Caco-2 (cell line): ENCODE data around the gene DIP2A. TPM values are rescaled to one million over a fixed set of nuclear protein-coding genes. Genes with fewer than 3 reads are reported as not detected.

Experiments
- BruUV-seq: library from RNA; stranded (reverse); fragments of 400-500 nt; replicated peaks from 2 replicates; lab custom pipeline; 2021; lab: Mats Ljungman, UMichigan
- CTCF ChIA-PET: fragments of 300-600 bp; sonication (Branson Sonifier 250); formaldehyde crosslinking; loops from one replicate; lab custom pipeline; 2022; ENCODE audit warnings: antibody characterized with exemption; lab: Charles Lee
- POLR2A ChIA-PET: fragments of 300-600 bp; sonication (Branson Sonifier 250); formaldehyde crosslinking; loops from one replicate; lab custom pipeline; 2022; ENCODE audit warnings: antibody characterized with exemption; lab: Charles Lee
- DNase-seq, 2 experiments: peaks; one replicate each; pipeline versions ENCODE4 v3.0.0 to v3.0.0-alpha.2; 2020 to 2022
- H3K27me3 ChIP-seq: replicated peaks from 2 replicates; pipeline ENCODE4 v1.6.0; 2011; ENCODE audit warnings: low read length; ENCODE audit not compliant: control insufficient read depth, insufficient read depth
- H3K36me3 ChIP-seq: 2 replicates; pipeline ENCODE4 v1.5.1; 2011; ENCODE audit warnings: low read length; ENCODE audit not compliant: control insufficient read depth, insufficient read depth
- H3K4me1 ChIP-seq: fragments of 250-450 bp; sonication (Bioruptor Pico); 2 replicates; pipeline ENCODE4 v1.5.1; 2020; ENCODE audit warnings: mild to moderate bottlenecking
- H3K4me3 ChIP-seq: 2 replicates; pipeline ENCODE4 v1.5.1; 2011; ENCODE audit warnings: low read depth, mild to moderate bottlenecking, control low read depth, low read length
- H3K9me3 ChIP-seq: fragments of 250-450 bp; sonication (Bioruptor Pico); 2 replicates; pipeline ENCODE4 v1.5.1; 2020; ENCODE audit warnings: mild to moderate bottlenecking, moderate library complexity
- H3K27ac Mint-ChIP-seq: one replicate; pipeline ENCODE4 v1.8.0; 2022; ENCODE audit warnings: mixed read lengths; ENCODE audit not compliant: unreplicated experiment
- H3K27me3 Mint-ChIP-seq: one replicate; pipeline ENCODE4 v1.8.0; 2022; ENCODE audit warnings: mixed read lengths; ENCODE audit not compliant: insufficient read depth, unreplicated experiment
- H3K36me3 Mint-ChIP-seq: one replicate; pipeline ENCODE4 v1.8.0; 2022; ENCODE audit warnings: mild to moderate bottlenecking, mixed read lengths; ENCODE audit not compliant: insufficient read depth, unreplicated experiment
- H3K4me1 Mint-ChIP-seq: one replicate; pipeline ENCODE4 v1.8.0; 2022; ENCODE audit warnings: low read depth, mixed read lengths; ENCODE audit not compliant: unreplicated experiment
- H3K4me3 Mint-ChIP-seq: one replicate; pipeline ENCODE4 v1.8.0; 2022; ENCODE audit warnings: mild to moderate bottlenecking, moderate library complexity, mixed read lengths; ENCODE audit not compliant: unreplicated experiment
- H3K9me3 Mint-ChIP-seq: one replicate; pipeline ENCODE4 v1.8.0; 2022; ENCODE audit warnings: mixed read lengths; ENCODE audit not compliant: unreplicated experiment
- CTCF ChIP-seq, 2 experiments: fragments of 200-600 bp in 1 of 2; IDR thresholded peaks; 1 replicate in 1 of 2; 2 replicates in 1 of 2; pipeline versions ENCODE4 v1.5.1 to v1.8.0; 2011 to 2022; ENCODE audit warnings: antibody characterized with exemption in 1 of 2, control low read depth in 1 of 2, inconsistent platforms in 1 of 2, low read depth in 1 of 2, low read length in 1 of 2, mild to moderate bottlenecking in 1 of 2, moderate library complexity in 1 of 2; ENCODE audit not compliant: insufficient read depth in 1 of 2, severe bottlenecking in 1 of 2, unreplicated experiment in 1 of 2
- intact Hi-C: fragments of 100-400 bp; cut with micrococcal nuclease; formaldehyde crosslinking; loops from one replicate; pipeline ENCODE4 v1.10.0; 2022; ENCODE audit not compliant: unreplicated experiment
- total RNA-seq: library from RNA; stranded (reverse); gene quantifications from 2 replicates; pipeline ENCODE4 v1.2.3, GENCODE V29; 2022

Gene DIP2A
- total RNA-seq, 1 experiment from 2014 or later: 44.6 TPM

GRCh38 chr21:46585191-46585953 lies 126.7 kb downstream of the DIP2A start:
- no peak for TF ChIP-seq CTCF (IDR thresholded peaks at IDR 0.05; ENCODE audit: insufficient read depth in 1 of 2, low read depth in 1 of 2, low read length in 1 of 2, severe bottlenecking in 1 of 2, unreplicated experiment in 1 of 2)

GRCh38 chr21:46594276-46594675 lies 135.6 kb downstream of the DIP2A start:
- ChIA-PET POLR2A (no interaction called here), CTCF (no interaction called here)
- Mint-ChIP-seq H3K4me3 (no peak overlapping the region), H3K4me1 (no peaks in the 10 kb centered on the region), H3K36me3 (no peaks in the 10 kb centered on the region), H3K27me3 (no peaks in the 10 kb centered on the region), H3K9me3 (peaks cover 40% of the 10 kb centered on the region), H3K27ac (no peak overlapping the region)
- no peaks in the 10 kb centered on the region for H3K36me3 ChIP-seq
- intact Hi-C loops: no loop called here
- no peaks in the 10 kb centered on the region; the same call in 1 of the 2 replicates for H3K4me1 ChIP-seq
- no peak for TF ChIP-seq CTCF (IDR thresholded peaks at IDR 0.05; ENCODE audit: insufficient read depth in 1 of 2, low read depth in 1 of 2, low read length in 1 of 2, severe bottlenecking in 1 of 2, unreplicated experiment in 1 of 2)
- H3K27me3 ChIP-seq: no peaks in the 10 kb centered on the region
- BruUV-seq: no TSS peak
- peaks cover 10% of the 10 kb centered on the region for H3K9me3 ChIP-seq
- no peak for DNase-seq
- H3K4me3 ChIP-seq: no peak overlapping the region

More at GRCh38 chr21:46585191-46585953, 126.7 kb downstream of the DIP2A start:
- Mint-ChIP-seq H3K36me3 (no peaks in the 10 kb centered on the region), H3K9me3 (peaks cover 65% of the 10 kb centered on the region), H3K27ac (no peak overlapping the region), H3K4me3 (no peak overlapping the region), H3K27me3 (peaks cover 7% of the 10 kb centered on the region), H3K4me1 (no peaks in the 10 kb centered on the region)
- ChIA-PET POLR2A (no interaction called here), CTCF (no interaction called here)
- no peaks in the 10 kb centered on the region for H3K27me3 ChIP-seq
- no peak overlapping the region for H3K4me3 ChIP-seq
- no peaks in the 10 kb centered on the region for H3K36me3 ChIP-seq
- no TSS peak for BruUV-seq
- no peak for DNase-seq
- H3K4me1 ChIP-seq: no peaks in the 10 kb centered on the region
- intact Hi-C loops: no loop called here
- peaks cover 9% of the 10 kb centered on the region; the same call in 1 of the 2 replicates for H3K9me3 ChIP-seq

DNA sequence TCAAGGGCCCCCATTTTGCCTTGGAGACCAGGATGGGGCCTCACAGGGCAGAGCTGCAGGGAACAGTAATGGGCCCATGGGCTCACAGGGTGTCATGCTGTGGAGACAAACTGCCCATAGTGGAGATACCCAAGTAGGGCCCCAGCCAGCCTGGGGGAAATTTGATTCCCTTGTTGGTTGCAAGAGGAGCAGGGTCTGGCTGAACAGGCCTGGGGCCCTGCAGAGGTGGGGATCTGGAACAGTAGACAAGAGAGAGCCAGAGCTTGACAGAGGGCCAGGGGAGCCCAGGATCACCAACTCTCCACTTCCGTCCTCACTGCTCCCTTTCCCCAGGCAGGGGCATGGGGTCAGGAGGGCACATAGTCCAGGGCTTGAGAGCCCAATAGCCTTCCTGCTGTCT lies 137.5 kb downstream of the DIP2A start:
- Mint-ChIP-seq H3K27me3 (no peaks in the 10 kb centered on the region), H3K9me3 (peaks cover 22% of the 10 kb centered on the region), H3K4me1 (no peaks in the 10 kb centered on the region), H3K36me3 (no peaks in the 10 kb centered on the region), H3K27ac (no peak overlapping the region), H3K4me3 (no peak overlapping the region)
- BruUV-seq: no TSS peak
- intact Hi-C loops: no loop called here
- Histone ChIP-seq H3K4me3 (no peak overlapping the region), H3K4me1 (no peaks in the 10 kb centered on the region; the same call in 1 of the 2 replicates), H3K36me3 (no peaks in the 10 kb centered on the region), H3K27me3 (no peaks in the 10 kb centered on the region), H3K9me3 (peaks cover 10% of the 10 kb centered on the region)
- DNase-seq: no peak
- CTCF ChIA-PET: no interaction called here
- POLR2A ChIA-PET: no interaction called here
- no peak for TF ChIP-seq CTCF (IDR thresholded peaks at IDR 0.05; ENCODE audit: insufficient read depth in 1 of 2, low read depth in 1 of 2, low read length in 1 of 2, severe bottlenecking in 1 of 2, unreplicated experiment in 1 of 2)
